Measurements from ENCODE around the gene EIF4ENIF1. TPM values are rescaled to one million over a fixed set of nuclear protein-coding genes. Genes with fewer than 3 reads are reported as not detected.

Gene EIF4ENIF1
- total and polyA plus RNA-seq, 2 experiments from 2014 or later, result 10.8 to 13.4 TPM

DNA sequence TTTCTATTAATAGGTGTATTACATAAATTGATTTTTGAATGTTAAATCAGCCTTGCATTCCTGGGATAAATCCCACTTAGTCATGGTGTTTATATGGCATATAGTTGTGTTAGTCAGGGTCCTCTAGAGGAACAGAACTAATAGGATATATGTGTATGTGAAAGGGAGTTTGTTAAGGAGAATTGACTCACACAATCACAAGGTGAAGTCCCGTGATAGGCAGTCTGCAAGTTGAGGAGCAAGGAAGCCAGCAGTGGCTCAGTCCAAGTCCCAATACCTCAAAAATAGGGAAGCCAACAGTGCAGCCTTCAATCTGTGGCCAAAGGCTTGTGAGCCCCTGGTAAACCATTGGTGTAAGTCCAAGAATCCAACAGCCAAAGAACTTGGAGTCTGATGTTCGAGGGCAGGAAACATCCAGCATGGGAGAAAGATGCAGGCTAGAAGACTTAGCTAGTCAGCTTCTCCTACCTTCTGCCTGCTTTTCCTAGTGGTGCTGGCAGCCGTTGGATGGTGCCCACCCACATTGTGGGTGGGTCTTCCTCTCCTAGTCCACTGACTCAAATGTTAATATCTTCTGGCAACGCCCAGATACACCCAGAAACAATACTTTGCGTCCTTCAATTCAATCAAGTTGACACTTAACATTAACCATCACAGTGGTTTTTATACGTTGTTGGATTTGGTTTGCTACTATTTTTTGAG, 19.6 kb upstream of the EIF4ENIF1 start:
- Histone ChIP-seq H3K4me1 (ENCODE audit: insufficient read depth) (no peaks in the 10 kb centered on the region), H2AFZ (no peak overlapping the region), H3K27ac (ENCODE audit: low read depth) (no peak overlapping the region), H3F3A (replicated peaks; ENCODE audit: low read depth) (no peaks in the 10 kb centered on the region), H3K79me2 (replicated peaks; ENCODE audit: insufficient read depth) (no peaks in the 10 kb centered on the region; the same call in 1 of the 2 replicates), H4K20me1 (replicated peaks; ENCODE audit: insufficient read depth) (no peaks in the 10 kb centered on the region), H3K4me3 (no peak overlapping the region), H3K9me2 (ENCODE audit: insufficient read depth) (no peaks in the 10 kb centered on the region), H3K27me3 (ENCODE audit: insufficient read depth) (no peaks in the 10 kb centered on the region), H3K4me2 (no peak overlapping the region), H3K36me3 (ENCODE audit: insufficient read depth) (no peaks in the 10 kb centered on the region; the same call in 1 of the 2 replicates)
- Mint-ChIP-seq H3K36me3 (ENCODE audit: low read depth) (peaks cover 25% of the 10 kb centered on the region), H3K27ac (no peak overlapping the region), H3K4me3 (no peak overlapping the region), H3K4me1 (no peaks in the 10 kb centered on the region; the same call in 2 of the 3 replicates), H3K9me3 (peaks cover 4% of the 10 kb centered on the region; the same call in 1 of the 3 replicates), H3K27me3 (ENCODE audit: insufficient read depth, low read depth, poor library complexity) (no peaks in the 10 kb centered on the region)
- DNase-seq (ENCODE audit: low spot score), result no peak
- ATAC-seq, result no peak
- TF ChIP-seq ZNF331 (CRISPR knock-in tag; IDR thresholded peaks at IDR 0.05; ENCODE audit: low read depth) (no peak), STAT1 (IDR thresholded peaks at IDR 0.05; ENCODE audit: unreplicated experiment) (no peak), EZH2phosphoT487 (IDR thresholded peaks at IDR 0.05; ENCODE audit: unreplicated experiment) (no peak), EZH2 (IDR thresholded peaks at IDR 0.05; ENCODE audit: low read depth, unreplicated experiment) (no peak), CREB1 (CRISPR knock-in tag; IDR thresholded peaks at IDR 0.05; ENCODE audit: low read depth) (no peak), POLR2AphosphoS5 (IDR thresholded peaks at IDR 0.05; ENCODE audit: low read depth) (no peak), JUNB (IDR thresholded peaks at IDR 0.05; ENCODE audit: unreplicated experiment) (no peak), NANOG (IDR thresholded peaks at IDR 0.05; ENCODE audit: borderline replicate concordance) (no peak), ZNF114 (CRISPR knock-in tag; IDR thresholded peaks at IDR 0.05) (no peak)
- TF ChIP-seq, protein P1, sequence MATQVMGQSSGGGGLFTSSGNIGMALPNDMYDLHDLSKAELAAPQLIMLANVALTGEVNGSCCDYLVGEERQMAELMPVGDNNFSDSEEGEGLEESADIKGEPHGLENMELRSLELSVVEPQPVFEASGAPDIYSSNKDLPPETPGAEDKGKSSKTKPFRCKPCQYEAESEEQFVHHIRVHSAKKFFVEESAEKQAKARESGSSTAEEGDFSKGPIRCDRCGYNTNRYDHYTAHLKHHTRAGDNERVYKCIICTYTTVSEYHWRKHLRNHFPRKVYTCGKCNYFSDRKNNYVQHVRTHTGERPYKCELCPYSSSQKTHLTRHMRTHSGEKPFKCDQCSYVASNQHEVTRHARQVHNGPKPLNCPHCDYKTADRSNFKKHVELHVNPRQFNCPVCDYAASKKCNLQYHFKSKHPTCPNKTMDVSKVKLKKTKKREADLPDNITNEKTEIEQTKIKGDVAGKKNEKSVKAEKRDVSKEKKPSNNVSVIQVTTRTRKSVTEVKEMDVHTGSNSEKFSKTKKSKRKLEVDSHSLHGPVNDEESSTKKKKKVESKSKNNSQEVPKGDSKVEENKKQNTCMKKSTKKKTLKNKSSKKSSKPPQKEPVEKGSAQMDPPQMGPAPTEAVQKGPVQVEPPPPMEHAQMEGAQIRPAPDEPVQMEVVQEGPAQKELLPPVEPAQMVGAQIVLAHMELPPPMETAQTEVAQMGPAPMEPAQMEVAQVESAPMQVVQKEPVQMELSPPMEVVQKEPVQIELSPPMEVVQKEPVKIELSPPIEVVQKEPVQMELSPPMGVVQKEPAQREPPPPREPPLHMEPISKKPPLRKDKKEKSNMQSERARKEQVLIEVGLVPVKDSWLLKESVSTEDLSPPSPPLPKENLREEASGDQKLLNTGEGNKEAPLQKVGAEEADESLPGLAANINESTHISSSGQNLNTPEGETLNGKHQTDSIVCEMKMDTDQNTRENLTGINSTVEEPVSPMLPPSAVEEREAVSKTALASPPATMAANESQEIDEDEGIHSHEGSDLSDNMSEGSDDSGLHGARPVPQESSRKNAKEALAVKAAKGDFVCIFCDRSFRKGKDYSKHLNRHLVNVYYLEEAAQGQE (IDR thresholded peaks at IDR 0.05; ENCODE audit: unreplicated experiment), result no peak
- TF ChIP-seq, protein P2, sequence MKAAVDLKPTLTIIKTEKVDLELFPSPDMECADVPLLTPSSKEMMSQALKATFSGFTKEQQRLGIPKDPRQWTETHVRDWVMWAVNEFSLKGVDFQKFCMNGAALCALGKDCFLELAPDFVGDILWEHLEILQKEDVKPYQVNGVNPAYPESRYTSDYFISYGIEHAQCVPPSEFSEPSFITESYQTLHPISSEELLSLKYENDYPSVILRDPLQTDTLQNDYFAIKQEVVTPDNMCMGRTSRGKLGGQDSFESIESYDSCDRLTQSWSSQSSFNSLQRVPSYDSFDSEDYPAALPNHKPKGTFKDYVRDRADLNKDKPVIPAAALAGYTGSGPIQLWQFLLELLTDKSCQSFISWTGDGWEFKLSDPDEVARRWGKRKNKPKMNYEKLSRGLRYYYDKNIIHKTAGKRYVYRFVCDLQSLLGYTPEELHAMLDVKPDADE (IDR thresholded peaks at IDR 0.05), result no peak
- TF ChIP-seq, protein P3, sequence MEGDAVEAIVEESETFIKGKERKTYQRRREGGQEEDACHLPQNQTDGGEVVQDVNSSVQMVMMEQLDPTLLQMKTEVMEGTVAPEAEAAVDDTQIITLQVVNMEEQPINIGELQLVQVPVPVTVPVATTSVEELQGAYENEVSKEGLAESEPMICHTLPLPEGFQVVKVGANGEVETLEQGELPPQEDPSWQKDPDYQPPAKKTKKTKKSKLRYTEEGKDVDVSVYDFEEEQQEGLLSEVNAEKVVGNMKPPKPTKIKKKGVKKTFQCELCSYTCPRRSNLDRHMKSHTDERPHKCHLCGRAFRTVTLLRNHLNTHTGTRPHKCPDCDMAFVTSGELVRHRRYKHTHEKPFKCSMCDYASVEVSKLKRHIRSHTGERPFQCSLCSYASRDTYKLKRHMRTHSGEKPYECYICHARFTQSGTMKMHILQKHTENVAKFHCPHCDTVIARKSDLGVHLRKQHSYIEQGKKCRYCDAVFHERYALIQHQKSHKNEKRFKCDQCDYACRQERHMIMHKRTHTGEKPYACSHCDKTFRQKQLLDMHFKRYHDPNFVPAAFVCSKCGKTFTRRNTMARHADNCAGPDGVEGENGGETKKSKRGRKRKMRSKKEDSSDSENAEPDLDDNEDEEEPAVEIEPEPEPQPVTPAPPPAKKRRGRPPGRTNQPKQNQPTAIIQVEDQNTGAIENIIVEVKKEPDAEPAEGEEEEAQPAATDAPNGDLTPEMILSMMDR (conservative IDR thresholded peaks at IDR 0.05; ENCODE audit: low read depth in 2 of 2), result no peak
- TF ChIP-seq, protein P4, sequence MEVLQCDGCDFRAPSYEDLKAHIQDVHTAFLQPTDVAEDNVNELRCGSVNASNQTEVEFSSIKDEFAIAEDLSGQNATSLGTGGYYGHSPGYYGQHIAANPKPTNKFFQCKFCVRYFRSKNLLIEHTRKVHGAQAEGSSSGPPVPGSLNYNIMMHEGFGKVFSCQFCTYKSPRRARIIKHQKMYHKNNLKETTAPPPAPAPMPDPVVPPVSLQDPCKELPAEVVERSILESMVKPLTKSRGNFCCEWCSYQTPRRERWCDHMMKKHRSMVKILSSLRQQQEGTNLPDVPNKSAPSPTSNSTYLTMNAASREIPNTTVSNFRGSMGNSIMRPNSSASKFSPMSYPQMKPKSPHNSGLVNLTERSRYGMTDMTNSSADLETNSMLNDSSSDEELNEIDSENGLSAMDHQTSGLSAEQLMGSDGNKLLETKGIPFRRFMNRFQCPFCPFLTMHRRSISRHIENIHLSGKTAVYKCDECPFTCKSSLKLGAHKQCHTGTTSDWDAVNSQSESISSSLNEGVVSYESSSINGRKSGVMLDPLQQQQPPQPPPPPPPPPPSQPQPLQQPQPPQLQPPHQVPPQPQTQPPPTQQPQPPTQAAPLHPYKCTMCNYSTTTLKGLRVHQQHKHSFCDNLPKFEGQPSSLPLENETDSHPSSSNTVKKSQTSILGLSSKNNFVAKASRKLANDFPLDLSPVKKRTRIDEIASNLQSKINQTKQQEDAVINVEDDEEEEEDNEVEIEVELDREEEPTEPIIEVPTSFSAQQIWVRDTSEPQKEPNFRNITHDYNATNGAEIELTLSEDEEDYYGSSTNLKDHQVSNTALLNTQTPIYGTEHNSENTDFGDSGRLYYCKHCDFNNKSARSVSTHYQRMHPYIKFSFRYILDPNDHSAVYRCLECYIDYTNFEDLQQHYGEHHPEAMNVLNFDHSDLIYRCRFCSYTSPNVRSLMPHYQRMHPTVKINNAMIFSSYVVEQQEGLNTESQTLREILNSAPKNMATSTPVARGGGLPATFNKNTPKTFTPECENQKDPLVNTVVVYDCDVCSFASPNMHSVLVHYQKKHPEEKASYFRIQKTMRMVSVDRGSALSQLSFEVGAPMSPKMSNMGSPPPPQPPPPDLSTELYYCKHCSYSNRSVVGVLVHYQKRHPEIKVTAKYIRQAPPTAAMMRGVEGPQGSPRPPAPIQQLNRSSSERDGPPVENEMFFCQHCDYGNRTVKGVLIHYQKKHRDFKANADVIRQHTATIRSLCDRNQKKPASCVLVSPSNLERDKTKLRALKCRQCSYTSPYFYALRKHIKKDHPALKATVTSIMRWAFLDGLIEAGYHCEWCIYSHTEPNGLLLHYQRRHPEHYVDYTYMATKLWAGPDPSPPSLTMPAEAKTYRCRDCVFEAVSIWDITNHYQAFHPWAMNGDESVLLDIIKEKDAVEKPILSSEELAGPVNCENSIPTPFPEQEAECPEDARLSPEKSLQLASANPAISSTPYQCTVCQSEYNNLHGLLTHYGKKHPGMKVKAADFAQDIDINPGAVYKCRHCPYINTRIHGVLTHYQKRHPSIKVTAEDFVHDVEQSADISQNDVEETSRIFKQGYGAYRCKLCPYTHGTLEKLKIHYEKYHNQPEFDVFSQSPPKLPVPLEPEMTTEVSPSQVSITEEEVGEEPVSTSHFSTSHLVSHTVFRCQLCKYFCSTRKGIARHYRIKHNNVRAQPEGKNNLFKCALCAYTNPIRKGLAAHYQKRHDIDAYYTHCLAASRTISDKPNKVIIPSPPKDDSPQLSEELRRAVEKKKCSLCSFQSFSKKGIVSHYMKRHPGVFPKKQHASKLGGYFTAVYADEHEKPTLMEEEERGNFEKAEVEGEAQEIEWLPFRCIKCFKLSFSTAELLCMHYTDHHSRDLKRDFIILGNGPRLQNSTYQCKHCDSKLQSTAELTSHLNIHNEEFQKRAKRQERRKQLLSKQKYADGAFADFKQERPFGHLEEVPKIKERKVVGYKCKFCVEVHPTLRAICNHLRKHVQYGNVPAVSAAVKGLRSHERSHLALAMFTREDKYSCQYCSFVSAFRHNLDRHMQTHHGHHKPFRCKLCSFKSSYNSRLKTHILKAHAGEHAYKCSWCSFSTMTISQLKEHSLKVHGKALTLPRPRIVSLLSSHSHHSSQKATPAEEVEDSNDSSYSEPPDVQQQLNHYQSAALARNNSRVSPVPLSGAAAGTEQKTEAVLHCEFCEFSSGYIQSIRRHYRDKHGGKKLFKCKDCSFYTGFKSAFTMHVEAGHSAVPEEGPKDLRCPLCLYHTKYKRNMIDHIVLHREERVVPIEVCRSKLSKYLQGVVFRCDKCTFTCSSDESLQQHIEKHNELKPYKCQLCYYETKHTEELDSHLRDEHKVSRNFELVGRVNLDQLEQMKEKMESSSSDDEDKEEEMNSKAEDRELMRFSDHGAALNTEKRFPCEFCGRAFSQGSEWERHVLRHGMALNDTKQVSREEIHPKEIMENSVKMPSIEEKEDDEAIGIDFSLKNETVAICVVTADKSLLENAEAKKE (CRISPR knock-in tag; IDR thresholded peaks at IDR 0.05), result no peak
